NCI-H2081 (cell line): ENCODE measurements around the gene ADGRD1.
"Not testable (repeated sequence)": the region's sequence is repeated elsewhere in the genome, so short reads cannot be mapped to it uniquely, and the experiment has no call there.

ENCODE experiments used
- DNase-seq, 2 experiments: peaks; one replicate each; lab custom pipeline; 2025; lab: John Stamatoyannopoulos, UW

ADGRD1 gene

DNA sequence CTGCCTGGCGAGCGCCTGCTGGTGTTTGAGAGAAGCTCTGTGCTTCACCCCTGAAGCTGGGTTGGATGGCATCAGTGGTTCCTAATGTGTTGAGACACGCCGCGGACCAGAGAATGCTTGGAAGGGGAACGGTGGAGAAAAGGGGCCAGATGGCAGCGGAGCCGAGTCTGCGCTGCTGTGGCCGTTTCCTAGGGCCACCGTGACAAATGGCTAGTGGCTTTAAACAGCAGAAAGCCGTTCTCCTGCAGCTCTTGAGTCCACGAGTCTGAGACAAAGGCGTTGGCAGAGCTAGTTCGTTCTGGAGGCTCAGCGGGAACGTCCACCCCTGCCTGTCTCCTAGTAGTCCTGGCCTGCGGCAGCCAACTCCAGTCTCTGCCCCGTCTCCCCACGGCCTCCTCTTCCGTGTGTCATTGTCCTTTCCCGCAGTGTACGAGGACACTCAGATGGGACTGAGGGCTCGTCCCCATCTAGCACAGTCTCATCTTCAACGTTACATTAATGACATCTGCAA lies 103.6 kb downstream of the ADGRD1 start:
- DNase-seq = no peak

DNA sequence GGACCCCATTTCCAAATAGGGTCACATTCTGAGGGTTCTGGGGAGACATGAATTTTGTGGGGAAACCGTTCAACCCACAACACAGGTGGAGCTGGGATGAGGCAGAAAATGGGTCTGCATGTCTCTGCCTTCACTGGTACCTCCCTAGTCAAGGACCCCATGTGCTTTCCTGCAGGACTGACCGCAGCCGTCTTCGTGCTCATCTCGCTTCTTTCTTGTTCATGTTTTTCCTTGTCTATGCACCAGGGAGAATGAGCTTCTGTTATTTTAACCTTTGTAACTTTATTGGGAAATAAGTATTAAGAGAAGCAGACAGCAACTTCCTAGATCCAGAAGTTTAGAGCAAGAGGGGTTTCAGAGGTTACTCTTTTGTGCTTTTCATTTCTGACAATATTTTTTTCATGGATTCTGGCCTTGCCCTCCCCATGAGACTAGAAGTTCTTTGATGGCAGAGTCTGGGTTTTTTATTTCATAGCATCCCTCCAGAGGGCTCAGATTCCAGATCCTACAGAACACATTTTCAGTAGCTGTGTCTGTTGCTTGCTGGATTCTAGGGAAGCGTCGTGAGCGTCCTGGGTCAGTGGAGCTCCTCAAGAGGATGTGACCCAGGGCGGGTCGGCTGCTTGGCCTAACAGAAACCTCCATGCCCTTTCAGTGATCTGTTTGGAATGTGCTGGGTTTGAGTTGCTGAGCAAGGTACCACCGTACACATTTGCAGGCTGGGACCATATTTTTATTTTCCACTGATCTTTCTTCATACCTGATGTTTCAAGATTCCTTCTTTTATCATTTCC lies 104.2 kb downstream of the ADGRD1 start:
- no peak for DNase-seq

DNA sequence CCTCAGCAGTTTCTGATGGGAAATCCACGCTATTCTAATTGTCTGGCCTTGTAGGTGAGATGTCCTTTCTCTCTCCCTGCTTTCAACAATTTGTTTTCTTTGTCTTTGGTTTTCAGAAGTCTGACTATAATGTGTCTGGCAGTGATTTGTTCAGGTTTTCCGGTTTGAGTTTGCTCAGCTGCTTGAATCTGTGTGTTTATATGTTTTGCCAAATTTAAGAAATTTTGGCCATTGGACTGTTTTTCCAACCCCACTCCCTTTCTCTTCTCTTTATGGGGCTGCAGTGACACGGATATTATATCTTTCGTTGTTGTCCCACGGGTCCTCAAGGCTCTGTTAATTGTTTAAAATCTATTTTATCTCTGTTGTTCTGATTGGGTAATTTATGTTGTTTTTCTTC lies 105.0 kb downstream of the ADGRD1 start:
- no peak for DNase-seq

DNA sequence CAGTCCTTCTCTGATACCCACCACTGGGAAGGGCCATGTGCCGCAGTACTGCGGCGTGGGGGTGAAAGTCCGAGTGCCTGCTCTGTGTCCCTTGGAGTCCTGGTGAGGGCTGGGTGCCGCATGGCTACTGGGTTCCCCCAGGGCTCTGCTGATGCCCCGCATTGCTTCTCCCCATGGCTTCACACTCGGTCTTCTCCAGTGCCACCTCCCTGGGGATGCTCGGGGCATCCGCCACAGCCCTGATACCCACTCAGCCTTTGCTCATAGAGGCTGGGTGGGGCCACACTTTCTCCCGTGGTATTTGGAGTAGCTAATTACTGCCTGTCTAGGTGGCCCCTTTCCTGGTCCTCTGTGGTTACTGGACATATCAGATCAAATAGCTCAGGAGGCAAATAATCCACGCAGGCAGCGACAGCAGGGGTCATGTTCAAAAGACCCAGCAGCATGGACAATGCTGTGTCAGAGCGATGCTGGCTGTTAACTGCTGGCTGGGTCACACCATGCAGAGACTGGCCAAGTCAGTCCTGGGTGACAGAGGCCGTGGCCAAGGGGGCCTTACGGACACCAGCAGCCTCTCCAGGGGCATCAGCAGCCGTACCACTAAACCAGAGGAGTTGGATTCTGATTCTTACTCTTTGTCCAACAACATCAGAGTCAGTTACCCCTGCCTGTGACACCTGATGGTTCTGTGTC lies 106.5 kb downstream of the ADGRD1 start:
- DNase-seq = no peak

DNA sequence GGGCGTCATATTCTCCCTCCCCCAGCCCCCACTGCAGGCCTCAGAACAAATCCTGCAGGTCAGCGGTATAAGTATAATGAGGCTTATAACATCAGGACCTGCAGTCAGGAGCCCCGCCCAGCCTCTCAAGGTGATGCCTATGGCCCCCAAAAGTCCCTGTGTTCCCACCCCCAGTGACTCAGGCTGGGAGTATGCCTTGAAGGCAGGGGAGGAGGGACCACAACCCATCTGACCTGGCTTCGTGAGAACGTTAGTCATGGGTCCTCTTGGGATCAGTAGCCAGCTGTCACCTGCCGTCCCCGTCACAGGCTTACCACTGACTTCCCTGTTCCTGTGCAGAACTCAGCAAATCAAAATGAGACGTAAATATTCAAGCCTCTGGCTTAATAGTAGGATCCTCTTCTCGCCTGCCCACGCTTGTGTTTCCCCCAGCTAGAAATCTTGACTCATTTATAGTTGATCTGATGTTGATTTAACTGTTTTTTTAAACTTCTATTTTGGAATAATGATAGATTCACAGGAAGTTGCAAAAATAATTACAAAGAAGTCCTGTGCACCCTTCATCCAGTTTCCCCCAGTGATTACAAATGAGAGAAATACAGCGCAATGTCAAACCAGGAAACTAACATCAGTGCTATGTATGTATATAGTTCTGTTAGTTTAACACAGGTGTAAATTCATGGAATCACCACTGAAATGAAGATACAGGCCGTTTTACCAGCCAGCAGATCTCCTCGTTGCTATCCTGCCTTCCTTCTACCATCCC lies 107.5 kb downstream of the ADGRD1 start:
- no peak for DNase-seq

DNA sequence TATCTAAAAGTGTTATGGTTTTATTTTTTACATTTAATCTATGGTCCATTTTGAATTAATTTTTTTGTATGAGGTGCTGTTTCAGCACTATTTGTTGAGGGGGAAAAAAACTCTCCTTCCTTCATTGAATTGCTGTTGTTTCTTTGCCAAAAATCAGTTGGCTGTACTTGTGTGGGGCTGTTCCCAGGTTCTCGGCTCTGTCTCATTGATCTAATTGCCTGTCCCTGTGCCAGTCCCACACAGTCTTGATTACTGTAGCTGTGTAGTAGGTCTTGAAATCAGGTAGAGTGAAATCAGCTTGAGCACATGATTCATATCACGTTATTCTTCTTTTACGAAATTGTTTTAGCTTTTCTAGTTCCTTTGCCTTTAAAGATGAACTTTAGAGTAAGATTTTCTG lies 109.7 kb downstream of the ADGRD1 start:
- DNase-seq = no peak

DNA sequence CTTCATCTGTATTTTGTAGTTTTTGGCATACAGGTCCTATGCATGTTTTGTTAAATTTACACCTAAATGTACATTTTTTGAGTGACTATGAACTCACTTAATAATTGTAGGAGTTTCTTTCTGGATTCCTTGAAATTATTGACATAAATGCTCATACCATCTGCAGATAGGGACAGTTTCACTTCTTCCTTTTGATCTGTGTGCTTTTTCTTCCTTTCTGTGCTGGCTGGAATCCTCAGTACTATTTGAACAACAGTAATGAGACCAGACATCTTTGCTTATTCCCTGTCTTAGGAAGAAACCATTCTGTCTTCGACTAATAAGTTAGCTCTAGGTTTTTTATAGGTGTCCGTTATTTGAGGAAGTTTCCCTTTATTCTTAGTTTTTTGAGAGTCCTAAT lies 110.3 kb downstream of the ADGRD1 start:
- DNase-seq = no peak

DNA sequence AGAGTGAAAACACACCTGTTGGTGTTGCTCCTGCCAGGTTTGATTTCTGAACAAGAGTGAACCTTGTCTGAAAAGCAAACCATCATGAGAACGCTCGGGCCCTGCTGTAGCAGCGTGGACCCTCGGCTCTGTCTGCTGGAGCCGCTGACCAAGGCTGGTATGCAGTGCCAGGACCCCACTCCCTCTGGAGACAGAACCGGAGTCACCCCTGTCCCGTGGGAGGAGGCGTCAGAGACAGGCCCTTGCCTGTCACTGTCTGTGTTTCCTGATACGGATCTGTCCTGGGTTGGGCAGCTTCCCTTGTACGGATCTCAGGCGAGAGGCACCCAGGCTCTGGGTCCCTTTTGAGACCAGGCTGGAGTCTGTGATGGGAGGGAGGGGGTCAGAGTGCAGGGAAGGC lies 111.6 kb downstream of the ADGRD1 start:
- no peak for DNase-seq

DNA sequence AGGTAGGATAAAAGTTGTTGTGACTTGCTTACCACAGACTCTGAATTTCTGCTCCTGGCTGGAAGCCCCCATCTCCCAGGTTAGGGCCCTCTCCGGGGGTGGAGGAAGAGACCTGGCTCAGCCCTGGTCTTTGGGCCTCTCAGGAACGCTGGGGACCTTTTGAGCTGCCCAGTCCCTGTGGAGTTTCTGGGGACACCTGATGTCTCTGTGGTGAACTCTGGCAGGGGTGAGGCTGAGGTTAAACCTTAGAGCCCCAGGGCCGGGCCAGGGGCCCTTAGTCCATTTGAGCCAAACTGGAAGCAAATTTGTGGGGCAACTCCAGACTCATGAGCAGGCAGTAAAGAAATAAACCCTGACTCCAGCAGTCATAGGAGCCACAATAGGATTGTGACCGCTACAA lies 112.1 kb downstream of the ADGRD1 start:
- DNase-seq = no peak

DNA sequence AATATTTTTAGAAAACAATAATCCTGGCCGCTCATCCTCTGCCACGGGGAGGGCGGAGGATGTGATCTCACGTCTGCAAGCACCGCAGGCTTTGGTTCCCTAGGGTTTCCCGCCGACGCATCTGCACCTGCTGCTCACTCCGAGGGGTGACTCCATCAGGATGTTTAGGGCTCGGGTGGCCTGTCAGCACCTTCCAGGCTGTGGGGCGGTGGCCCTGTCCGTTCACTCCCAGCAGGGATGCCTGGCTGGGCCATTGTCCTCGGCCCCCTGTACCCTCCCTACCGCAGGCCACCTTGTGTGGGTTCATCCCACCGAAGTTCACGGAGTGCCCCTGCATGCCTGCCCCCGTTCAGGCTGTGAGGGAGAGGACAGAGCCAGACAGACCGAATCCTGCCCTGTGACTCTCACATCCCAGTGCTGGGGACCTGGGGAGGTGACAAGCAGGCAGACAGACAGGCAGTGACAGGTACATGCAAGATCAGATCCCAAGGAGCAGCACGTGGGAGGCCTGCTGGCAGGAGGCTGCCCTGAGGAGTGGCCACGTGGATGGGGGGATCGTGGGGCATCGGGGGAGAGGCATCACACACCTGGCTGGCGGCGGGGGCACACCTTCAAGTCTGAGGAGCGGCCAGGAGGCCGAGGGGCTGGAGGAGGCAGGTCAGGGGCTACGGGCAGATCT lies 112.6 kb downstream of the ADGRD1 start:
- no peak for DNase-seq

DNA sequence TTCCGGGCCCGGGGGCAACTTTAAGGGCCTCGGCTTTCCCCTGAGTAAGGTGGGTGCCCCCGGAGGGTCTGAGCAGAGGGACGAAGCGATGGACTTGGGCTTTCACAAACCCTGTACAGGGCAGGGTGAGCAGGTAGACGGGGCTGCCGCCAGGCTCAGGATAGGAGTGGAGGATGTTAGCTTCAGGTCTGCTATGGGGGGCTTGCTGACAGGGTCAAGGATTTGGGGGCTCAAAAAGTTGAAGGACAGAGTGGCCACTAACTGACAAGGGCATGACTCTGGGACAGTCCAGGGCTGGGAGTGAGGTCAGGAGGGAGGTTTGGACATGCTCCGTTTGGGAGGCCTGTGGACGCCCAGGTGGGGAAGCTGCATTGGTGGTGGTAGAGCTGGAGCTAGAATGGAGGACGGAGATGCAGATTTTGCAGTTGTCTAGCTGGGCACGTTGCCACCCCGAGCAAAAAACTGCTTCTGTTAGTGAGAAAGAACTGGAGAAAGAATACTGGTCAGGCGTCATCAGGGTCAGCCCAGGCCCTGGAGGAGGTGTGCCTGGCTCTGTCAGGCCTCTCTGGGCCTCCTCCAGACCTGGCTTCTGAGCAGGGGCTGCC lies 113.3 kb downstream of the ADGRD1 start:
- DNase-seq = no peak

DNA sequence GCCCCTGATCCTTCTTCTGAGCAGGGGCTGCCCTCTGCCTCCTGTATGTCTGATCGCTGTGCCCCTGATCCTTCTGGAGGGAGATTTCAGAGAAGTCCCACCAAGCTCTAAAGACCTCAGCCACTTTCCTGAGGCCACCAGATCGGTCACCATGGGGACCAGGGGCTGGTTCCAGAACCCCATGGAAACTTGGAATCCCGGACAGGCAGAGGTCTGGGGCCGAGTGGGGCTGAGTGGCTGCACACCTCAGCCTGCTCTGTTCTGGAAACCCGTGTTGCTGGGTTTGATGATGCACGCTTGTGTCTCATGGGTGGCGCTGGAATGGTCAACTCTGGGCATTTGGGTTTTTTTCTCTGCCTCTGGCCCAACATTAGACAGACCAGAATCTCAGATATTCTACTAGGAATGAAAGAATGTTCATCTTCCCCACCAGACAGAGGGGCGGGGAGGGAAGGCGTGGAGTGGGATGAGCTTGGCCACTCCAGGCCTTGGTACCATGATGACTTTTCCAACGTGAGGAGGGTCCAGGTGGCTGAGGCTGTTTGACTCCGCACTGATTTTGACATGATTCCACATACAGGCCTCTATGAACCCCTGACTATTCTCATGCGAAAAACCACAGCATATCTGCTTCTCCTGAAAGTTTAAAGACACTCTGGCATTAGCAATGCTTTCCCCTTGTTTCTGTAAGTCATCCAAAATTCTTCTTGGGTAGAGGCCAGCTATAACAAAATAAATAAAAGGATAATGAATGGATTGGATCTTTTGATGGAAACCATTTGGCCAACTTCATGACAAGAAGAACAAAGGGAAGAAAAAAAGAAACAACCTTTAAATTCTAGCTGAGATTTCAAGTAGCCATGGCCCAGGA lies 114.5 kb downstream of the ADGRD1 start:
- no peak for DNase-seq

DNA sequence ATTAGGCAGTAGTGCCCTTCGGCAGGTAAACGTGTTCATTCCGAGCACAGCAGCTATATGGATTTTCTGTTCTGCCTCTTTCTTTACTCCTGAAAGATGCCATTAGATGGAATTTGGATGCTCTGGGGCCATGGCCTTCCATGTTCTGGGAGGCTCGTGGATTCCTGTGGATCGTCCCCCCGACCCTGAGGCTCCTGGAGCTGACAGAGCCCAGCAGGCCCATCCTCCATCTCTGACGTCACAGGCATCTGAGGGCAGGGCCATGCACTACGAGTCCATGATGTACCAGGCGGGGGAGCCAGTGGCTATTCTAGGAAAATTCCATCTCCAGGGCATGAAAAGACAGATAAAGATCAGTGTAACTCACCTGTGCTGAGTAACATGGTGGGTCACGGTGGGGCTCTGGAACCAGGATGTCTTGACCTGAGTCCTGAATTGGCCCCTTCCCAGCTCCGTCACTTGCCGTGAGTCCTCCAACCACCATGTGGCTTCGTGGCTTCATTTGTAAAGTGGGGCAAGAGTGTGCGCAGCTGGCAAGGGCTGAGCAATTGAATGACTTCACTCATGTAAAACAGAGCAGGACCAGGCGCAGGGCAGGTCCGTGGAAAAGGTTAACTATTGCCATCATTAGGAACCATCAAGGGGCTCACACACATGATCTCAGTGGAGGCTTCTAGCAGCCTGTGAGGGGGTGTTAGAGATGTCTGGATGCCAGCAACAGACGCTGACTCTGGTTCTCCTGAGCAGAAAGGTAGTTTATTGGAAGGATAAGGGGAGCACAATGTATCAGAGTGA lies 115.4 kb downstream of the ADGRD1 start:
- not testable (repeated sequence) for DNase-seq

DNA sequence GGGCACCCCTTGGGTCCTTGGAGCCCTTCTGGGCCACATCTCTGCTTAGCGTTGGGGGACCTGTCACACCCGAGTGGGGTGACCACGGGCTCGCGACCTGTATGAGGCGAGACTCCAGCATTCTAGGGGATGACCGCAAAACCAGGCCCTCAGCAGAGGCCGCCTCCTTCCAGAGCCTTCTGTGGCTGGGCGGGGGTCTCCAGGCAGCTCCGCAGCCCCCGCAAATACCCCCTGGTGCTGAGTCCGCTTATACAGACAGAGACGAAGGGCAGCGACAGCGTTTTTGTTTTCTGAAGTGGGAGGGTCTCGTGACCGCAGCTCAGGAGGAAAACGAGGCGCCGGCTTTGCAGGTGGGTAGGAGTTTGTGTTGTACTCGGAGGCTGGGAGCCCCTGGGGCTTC lies 116.4 kb downstream of the ADGRD1 start:
- not testable (repeated sequence) for DNase-seq

DNA sequence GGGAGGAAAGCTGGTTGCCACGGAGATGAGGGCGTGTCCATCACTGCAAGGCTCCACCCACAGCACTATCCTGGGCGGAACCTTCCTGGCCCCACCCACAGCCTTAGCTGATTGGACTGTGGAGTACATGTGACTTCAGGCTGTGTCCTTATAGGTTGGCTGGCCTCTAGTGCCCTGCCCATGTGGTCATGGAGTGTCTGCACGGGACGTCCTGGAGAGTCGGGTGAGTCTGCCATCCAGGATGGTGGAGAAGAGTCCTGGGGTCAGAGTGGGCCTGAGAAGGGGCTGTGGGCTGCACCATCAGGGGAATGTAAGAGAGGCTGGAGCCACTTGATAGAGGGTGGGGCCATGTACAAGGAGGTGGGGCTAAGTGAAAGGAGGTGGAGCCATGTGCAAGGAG lies 117.0 kb downstream of the ADGRD1 start:
- not testable (repeated sequence) for DNase-seq

DNA sequence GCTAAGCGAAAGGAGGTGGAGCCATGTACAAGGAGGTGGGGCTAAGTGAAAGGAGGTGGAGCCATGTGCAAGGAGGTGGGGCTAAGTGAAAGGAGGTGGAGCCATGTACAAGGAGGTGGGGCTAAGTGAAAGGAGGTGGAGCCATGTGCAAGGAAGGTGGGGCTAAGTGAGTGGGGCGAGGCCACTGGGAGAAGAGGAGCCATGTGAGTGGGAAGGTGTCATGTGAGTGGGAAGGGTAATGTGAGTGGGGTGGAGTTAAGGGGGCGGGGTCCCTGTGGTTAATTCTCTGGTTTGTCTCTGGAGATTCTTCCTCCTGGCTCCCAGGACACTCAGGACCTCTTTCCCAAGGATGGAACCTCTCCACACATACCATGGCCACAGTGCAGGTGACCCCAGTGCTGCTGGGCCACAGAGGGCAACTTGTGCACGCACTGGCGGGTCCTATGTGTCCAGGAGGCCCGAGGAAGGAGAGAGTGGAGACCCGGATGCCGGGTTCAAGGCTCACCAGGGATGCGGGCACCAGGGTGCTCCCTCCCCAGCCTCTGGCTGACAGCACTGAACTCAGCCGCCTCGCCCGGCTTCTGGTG lies 117.6 kb downstream of the ADGRD1 start:
- DNase-seq = not testable (repeated sequence)

DNA sequence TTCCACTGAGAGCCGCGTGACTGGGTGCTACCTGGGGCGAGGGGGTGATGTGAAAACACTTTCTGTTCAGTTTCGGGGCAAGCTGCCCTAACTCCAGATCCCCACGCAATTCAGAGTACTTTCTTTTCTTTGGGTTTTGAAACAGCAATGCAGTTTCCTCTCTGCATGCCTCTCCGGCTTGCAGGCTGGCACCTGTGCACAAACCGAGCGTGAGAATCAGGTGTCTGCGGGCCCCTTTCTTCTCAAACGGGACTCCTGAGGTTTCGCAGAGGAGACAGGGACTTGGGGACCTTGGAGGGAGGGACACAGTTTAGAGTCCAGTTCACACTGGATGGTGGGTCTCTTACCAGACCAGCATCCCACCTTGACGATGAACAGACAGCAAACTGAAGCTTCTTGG lies 118.2 kb downstream of the ADGRD1 start:
- not testable (repeated sequence) for DNase-seq

DNA sequence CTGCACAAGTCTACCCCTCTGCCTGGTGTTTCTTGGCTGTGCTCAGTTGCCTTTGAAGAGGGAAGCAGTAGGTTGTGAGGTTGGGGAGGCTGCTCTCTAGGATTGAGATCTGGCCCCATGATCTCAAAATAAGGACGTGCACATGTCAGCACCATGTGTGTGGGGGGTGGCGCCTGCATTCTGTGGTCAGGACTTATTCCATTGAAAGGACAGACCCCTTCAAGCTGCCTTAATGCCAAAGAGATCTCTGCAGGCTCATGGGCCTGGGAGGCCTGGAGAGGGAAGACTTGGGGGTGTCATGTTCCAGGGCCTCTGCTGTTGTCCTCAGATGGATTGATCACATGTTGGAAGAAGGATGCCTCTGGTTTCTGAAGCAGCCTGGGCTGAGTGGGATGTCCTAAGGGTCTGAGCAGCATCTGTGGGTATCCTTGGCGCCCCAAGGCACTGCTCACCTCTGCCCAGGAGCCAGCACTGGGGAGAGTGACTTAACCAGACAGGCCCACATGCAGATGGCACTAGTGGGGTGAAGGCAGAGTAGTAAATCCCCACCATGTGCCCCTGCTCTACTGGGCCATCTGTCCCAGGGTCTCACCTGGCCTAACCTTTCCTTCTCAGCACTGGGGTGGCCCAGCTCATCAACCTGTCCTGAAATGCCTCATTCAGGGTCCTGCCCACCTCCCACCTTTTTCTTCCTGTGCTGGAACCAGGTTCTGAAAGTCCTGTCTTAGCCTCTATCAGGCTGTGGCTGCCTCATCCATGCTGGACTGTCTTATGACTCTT lies 118.9 kb downstream of the ADGRD1 start:
- no peak for DNase-seq
